Muscle of back (tissue), 11 donors: ENCODE data around the gene LRRC8A. TPM values are rescaled to one million over a fixed set of nuclear protein-coding genes. Genes with fewer than 3 reads are reported as not detected.
"Not testable (repeated sequence)": the region's sequence is repeated elsewhere in the genome, so short reads cannot be mapped to it uniquely, and the experiment has no call there.

Experiments
- DNase-seq, 3 donors: peaks; one replicate each; pipeline versions ENCODE4 v3.0.0 to v3.0.0-alpha.2; 2013
- polyA plus RNA-seq, 10 donors: library from polyadenylated mRNA; unstranded; fragments of 120-200 nt; gene quantifications; one replicate each; pipeline ENCODE4 v1.2.1, GENCODE V29; 2013; ENCODE audit not compliant: insufficient read length in 10 of 10

LRRC8A gene
- polyA plus RNA-seq, 10 donors: 15.8 to 24.1 (median 20.4) TPM

DNA sequence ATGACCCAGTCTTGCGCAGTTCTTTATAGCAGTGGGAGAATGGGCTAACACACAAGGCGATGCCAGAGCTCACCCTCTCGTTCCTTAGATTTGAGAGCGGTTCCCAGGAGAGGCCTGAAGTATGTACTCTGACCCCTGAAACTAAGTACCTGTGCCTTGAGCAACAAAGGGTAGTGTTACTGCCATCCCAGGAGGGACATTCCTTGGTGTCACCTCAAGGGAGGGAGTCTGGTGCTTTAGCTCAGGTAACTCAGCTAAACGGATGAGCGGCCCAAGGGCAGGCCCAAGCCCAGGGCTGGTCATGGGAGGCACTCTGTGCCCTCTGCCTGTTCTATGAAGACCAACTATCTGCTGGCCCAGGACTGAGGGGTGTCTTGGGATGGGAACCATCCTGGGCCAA is 20.4 kb upstream of the LRRC8A start:
- DNase-seq: no peak

DNA sequence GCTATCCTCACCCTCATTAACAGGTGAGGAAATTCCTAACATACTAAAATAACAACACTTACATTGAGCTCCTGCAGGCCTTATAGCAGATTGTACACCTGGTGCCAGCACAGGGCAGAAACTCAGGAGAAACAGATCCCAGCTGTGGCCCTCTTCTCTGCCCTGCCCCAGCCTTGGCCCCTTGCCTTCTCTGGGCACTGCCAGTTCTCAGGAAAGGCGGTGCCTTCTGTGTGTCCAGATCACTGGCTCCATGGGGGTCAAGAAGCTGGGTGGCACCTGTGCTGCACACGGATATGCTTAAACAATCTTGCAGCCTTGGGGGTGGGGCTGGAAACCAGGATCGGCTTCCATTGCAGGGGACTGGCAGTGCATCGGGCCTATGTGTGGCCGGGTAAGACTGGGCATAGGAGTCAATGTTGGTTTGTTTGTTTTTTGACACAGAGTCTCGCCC is 19.5 kb upstream of the LRRC8A start:
- DNase-seq: no peak

DNA sequence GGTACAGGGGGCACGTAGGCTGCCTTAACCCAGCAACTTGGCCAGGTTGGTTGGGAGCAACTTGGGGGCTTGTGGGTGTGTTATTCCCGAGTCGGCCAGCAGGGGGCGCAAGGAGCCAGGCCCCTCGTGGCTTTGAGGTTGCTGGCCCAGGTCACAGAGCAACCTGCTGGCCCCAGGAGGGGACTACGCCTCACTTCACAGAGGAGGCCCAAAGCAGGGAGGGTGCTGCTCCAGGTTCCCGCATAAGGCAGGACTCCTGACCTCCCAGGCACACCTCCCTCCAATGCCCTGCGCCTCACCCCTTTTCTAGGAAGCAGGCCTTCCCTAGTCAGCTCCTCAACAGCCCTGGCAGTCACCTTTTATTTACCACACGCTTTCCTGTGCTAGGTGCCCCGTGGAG is 18.3 kb upstream of the LRRC8A start:
- DNase-seq: peak in 2 of 3 donors; percentile 58 to 77

DNA sequence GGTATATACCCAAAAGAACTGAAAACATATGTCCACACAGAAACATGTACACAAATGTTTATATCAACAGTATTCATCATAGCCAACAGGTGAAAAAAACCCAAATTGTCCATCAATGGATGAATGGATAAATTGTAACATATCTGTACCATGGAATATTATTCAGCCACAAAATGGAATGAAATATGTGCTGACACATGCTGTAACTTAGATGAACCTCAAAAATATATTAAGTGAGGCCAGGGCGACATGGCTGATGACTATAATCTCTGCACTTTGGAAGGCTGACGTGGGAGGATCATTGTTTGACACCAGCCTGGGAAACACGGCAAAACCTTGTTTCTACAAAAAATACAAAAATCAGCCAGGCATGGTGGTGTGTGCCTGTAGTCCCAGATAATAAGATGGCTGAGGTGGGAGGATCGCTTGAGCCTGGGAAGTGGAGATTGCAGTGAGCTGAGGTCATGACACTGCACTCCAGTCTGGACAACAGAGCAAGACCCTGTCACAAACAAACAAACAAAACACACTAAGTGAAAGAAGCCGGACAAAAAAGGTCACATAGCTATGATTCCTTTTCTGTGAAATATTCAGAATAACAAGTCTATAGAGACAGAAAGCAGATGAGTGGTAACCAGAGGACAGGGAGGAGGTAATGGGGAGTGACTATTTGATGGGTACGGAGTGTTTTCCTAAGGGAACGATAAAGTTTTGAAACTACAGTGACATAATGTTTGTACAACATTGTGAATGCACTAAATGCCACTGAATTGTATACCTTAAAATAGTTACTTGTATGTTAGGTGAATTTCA is 11.6 kb upstream of the LRRC8A start:
- DNase-seq: no peak

DNA sequence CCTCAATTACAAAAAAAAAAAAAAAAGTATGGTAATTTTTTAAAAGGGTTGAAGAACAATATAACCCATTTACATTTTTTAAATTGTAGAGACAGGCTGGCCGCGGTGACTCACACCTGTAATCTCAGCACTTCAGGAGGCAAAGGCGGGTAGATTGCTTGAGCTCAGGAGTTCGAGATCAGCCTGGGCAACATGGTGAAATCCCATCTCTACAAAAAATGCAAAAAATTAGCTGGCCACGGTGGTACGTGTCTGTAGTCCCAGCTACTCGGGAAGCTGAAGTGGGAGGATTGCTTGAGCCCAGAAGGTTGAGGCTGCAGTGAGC is 11.0 kb upstream of the LRRC8A start:
- DNase-seq: not testable (repeated sequence)

DNA sequence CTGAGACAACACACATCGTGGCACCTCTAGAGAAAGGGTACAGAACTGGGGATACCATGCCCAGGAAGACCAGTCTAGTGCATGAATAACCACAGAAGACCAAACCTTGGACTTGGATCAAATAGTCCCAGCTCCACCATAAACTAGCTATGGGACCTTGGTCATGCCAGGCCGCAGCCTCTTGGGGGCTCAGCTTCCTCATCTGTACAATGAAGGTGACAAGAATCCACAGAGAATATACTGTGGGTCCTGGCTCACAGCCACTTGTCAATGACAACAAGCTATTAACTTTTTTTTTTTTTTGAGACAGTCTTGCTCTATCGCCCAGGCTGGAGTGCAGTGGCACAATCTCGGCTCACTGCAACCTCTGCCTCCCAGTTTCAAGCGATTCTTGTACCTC is 4.1 kb upstream of the LRRC8A start:
- DNase-seq: no peak

DNA sequence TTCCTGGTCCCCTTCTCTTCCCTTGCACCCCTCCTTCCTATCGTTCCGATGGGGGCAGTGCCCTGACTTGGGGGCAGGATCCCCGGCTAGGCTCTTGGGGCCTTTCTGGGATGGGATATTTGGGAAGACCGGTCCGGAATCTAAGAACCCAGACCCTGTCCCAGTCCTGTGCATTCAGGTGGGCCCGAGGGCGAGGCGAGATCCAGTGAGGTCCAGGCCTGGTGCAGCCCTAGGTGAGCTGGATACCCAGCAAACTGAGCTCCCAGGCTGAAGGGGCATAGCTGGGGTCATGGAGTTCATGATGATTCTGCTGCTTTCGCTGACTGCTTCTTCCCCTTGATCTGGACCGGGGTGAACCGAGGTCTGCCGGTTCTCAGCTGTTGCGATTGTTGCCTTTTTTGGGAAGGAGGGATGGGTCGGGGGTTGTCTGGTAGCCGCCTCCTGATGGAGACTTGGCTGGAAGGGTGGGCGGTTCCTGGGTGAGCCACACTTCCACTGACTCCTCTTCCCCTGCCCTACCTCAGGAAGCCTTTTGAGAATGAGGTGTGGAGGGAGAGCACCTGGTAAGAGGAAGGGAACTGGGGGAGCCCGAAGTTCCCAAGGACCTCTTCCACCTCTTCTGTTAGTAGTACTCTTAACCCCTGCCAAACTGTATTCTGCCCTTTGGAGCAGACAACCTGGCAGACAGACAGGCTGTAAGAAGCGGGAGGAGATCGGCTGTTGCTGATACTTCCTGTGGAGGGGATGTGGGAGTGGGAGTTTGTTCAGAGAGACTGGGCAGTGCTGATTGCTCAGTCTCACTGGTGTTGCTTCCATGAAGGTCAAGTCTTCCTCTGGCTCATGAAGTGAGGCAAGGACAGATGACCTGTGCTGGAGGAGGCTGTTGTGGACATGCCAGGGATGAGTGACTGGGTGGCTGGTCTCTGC is 1.0 kb downstream of the LRRC8A start:
- DNase-seq: peak; percentile 33 to 58 (median 36)

DNA sequence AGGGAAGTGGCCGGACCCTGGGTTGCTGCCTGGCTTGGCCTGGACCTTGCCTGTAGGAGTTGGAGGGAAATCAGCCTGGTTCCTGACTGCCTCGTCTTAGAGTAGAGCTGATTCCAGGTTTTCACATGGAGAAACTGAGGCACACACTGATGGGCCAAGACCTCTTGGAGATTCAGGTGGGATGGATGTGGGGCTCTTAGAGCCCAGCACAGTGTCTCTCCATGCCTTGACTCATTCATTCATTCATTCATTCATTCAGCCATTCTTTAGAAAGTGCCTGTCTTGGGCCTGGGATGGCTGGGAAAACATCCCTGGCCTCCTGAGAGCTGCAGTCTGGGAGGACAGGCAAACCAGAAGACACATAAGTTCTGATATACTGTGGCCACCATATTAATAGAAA is 2.2 kb downstream of the LRRC8A start:
- DNase-seq: no peak

DNA sequence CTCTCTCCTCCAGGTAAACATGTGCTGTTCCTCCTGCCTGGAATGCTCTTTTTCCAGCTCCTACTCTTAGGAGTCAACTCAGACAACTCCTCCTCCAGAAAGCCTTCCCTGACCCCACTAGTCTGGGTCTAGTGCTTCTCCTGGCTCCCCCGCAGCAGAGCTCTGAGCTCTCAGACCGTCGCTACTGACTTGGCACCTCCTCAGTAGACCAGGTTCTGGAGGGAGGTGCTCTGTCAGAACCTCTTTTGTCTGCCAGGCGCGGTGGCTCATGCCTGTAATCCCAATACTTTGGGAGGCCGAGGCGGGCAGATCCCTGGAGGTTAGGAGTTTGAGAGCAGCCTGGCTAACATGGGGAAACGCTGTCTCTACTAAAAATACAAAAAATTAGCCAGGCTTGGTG is 3.4 kb downstream of the LRRC8A start:
- DNase-seq: no peak

DNA sequence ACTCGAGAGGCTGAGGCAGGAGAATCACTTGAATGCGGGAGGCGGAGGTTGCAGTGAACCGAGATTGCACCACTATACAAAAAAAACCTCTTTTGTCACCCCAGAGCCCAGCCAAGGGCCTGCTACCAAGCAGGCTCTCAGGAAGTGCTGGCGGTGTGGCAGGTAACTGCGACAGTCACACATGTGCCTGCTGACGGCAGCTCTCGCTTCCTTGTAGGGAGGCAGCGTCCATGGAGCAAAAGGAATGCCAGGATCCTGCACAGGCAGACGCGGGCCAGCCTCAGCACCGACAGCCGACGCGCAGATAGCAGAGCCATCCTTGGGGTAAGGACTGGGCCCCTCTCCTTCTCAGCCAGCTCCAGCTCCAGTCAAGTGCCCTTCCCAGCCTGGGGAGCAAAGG is 3.9 kb downstream of the LRRC8A start:
- DNase-seq: no peak

DNA sequence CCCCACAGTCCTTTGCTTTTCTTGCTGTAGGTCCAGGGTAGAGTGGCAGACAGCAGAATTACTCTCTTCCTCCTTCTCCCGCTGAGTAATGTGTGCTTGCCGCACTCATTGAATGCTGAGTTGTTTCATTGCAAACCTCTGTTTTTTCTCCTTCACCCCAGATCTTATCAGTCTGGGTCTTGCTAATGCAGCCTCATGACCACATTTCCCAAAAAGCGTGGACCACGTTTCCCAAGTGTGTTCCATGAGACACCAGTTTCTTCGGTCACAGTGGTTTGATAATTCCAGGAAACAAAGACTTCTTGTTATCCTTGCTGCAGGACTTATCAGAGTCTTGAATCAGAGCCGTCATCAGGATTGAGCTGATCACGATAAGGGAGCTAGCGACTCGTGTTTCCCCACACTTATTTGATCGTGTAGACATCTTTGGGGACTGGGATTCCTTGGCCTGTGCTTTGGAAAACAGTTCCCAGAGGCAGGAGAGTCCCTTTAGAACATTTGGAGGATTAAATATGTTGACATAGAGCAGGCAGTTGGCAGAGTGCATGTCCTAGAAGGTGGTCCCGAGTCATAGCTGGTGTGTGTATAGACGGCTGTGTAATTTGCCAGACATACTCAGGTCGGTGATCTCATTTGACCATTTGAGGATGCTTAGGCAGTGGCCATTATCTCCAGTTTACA is 4.4 kb downstream of the LRRC8A start:
- no peak for DNase-seq

DNA sequence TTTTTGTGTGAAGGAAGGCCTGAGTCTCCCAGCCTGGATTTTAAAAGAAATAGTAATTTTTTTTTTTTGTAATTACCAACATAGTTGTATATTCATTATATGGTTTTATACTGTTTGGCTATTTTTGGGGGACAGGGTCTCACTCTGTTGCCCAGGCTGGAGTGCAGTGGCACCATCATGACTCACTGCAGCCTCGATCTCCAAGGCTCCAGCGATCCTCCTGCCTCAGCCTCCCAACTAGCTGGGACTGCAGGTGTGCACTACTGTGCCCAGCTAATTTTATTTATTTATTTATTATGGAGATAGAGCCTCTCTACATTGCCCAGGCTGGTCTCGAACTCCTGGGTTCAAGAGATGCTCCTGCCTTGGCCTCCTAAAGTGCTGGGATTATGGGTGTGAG is 5.1 kb downstream of the LRRC8A start:
- no peak for DNase-seq

DNA sequence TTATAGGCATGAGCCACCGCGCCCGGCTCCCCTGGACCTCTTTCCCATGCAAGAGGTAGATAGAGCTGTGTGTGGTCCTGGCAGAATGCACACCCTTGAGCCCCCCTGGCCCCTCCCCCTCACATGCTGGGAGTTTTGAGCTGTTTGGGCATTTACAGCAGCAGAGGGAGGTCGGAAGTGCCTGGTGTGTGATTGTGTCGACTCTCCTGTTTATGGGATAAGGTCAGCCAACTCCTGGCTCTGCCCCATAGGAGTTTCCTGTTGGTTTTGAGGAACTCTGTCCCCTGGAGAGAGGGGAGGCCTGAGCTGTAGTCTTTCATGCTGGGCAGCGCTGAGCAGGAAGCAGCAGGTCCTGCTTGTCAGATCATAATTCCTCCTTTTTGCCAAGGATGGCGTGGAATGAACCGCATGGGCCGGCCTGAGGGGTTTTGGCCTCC is 6.0 kb downstream of the LRRC8A start:
- no peak for DNase-seq

DNA sequence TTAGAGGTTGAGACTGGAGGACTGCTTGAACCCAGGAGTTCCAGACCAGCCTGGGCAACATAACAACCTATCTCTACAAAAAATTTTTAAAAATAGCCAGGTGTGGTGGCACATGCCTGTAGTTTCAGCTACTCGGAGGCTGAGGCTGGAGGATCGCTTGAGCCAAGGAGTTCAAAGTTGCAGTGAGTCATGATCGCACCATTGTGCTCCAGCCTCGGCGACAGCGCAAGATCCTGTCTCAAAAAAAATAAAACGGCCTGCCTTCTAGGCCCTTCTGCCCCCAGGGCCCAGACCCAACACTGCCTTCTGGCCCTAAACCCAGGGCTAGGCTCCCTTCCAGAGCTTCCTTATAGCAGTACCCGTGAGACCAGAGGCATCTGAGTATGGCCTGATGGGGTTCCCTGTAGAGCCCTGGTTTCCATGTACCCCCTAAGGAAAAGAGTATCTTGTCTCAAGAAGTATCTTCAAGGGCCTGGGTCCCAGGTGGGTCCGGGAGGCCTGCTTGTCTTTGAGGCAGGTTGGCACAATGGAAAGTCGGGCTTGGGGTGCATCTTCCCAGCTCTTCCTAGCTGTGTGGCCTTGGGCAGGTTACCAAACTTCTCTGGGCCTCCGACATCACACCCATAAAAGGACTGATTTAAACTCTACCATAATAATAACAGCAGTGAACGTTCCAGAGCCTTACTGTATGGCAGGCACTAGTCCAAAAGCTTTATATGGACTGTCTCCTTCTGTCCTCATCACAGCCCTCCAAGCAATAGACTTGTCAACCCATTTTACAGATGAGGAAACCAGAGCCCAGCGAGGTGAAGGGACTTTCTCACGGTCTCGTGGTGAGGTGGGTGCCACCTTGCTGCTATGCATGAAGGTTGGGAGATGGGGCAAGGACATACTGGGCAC is 9.6 kb downstream of the LRRC8A start:
- DNase-seq: no peak

DNA sequence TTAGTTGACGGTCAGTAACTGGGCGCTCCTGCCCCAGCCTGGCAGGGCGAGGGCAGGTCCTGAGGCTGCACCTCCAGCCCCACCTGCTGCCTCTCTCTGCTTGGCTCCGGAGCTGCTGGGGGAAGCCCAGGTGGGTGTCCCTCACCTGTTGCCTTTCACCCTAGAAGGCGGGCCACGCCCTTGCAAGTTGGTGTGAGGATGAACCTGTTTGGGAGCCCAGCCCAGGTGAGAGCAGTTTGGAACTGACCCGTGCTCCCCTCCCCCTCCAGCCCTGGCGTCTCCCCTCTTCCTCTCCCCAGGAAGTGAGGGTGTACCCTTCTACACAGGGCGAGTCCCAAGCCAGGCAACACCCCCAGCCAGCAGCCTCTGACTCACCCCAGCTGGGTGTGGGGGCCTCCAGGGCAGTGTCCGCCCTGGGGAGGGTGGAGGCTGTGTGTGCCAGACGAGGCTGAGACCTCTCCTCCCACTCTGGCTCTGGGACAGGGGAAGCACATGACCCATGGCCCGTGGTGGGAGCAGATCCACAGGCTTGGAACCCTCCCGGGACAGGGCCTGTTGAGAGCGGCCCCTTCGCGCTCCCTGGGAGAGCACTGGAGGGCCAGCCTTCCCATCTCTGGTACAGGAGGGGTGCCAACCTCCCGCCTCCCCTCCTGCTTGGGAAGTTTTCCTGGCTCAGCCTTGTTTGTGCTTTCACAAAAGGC is 10.4 kb downstream of the LRRC8A start:
- peak in 2 of 3 donors; percentile 51 to 68 for DNase-seq

DNA sequence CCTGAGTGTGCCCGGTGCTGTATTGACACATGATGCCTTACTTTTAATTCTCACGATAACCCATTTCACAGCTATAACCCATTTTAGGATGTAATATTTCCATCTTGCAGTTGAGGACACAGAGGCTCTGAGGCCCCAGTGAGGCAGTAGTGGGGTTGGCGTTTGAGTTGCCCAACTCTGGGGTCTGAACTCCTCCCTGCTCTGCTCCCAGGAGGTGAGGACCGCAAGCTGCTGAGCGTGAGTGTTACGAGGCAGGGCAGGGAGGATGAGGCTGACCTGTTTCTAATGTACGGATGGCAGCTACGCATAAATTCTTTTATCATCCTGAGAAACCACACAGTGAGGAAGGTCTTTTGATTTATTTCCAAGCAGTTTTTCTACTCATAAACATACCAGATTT is 11.4 kb downstream of the LRRC8A start:
- no peak for DNase-seq

DNA sequence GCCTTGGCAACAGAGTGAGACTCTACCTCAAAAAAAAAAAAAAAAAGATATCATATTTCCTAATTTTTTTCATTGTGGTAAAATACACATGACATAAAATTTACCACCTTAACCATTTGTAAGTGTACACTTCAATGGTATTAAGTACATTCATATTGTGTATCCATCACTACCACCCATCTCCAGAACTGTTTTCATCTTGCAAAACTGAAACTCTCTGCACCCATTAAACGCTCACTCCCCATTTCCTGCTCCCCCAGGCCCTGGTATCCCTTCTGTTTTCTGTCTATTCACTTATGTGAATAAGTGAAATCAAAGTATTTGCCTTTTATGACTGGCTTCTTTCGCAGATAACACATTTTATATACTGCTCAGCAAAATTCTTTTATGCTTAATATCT is 12.8 kb downstream of the LRRC8A start:
- no peak for DNase-seq

DNA sequence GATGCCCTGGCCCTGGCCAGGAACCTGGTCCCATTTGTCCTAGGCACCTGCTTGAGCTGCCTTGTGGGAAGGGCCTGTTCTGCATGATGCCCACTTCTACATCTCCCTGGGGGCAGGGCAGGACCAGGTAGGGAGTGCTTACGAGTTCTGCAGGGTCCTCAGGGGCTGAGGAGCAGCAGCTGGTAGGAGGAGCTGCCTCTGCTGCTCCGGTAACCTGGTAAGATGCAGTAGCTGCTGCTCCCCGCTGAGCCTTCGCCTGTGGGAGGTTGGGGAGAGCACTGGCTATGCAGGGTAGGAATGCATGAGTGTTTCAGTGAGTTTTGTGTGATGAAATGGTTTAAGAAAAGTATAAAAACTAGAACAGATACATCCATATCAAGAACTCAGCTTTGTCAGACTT is 13.6 kb downstream of the LRRC8A start:
- DNase-seq: no peak

DNA sequence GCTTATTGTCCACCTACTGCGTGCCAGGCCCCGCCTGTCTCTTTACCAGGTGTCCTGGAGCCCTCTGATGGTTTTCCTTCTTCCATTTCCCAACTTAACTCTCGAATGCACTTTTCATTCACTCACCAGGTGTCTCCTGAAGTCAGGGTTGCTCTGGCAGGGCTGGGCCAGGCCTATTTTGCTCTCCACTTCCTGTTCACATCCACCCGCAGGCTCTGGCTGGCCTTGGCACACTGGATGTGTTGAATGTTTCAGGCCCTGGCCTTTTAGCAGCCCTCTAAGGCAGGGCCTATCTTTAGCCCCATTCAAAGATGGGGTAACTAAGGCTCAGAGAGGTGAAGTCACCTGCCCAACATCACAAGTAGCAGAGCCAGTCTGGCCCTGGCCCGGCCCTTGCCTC is 16.4 kb downstream of the LRRC8A start:
- DNase-seq: no peak

DNA sequence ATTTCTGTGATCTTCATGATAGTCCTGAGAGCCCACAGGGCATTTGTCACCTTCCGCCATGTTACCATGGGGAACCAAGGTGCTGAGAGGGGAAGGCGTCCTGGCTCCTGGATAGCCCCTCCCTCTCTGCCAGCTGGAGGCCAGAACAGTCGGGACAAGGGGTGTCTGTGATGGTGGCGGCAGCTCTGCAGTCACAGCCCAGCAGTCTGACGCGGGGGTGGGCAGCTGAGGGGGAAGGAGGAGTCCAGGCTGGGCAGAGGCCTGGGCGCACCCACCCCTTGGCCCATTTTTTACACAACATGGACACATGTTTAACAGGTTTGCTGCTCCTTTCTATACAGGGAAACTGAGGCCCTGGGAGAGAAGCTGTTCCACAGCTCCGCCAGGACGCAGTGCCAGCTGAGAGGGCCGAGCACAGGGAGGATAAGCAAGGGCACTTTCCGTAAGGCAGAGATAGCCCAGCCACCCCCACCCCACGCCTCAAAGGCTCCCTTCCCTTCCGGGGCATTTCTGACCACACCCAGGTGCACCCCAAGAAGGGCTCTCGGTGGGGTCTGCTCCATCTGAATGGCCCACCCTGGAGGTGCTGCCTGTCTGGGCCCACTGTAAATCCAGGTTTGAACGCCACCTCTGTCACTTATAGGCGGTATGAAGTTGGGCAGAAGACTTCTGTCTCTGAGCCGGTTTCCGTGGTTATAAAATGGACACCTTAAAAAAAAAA is 17.1 kb downstream of the LRRC8A start:
- DNase-seq: no peak
